ENCODE measurements around the gene LITAFD.
A peak's percentile ranks its signal among the peaks of the same experiment; 100 is the strongest.
"Not testable (repeated sequence)": the region's sequence is repeated elsewhere in the genome, so short reads cannot be mapped to it uniquely, and the experiment has no call there.

Gene LITAFD

DNA sequence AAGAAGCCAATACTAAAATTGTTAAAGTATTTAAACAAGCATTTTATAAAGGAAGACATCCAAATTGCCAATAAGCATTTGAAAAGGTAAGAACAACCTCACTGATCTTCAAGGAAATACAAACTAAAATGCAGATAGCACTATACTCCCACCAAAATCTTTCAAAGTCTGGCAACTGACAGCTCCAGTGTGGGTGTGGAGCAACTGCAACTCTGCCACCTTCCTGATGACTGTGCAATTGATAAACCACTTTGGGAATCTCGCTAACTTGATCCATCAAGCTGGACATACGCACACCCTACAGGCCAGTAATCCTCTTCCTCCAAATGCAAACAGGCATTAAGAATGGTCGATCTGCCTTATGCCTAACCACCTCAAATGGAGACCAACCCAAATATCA lies 31.9 kb downstream of the LITAFD start:
- H3K4me3 ChIP-seq (ENCODE audit: low read depth, low read length): no peak overlapping the region
- DNase-seq (ENCODE audit: low read depth): no peak

- DNase-seq (ENCODE audit: low read depth): no peak
- no peak overlapping the region for H3K4me3 ChIP-seq (ENCODE audit: low read depth, low read length)
These were observed 33.7 kb downstream of the LITAFD start for GRCh38 chr16:8915722-8916301.

GRCh38 chr16:8916541-8917225 lies 34.5 kb downstream of the LITAFD start:
- DNase-seq (ENCODE audit: low read depth): no peak
- no peak overlapping the region for H3K4me3 ChIP-seq (ENCODE audit: low read depth, low read length)

DNA sequence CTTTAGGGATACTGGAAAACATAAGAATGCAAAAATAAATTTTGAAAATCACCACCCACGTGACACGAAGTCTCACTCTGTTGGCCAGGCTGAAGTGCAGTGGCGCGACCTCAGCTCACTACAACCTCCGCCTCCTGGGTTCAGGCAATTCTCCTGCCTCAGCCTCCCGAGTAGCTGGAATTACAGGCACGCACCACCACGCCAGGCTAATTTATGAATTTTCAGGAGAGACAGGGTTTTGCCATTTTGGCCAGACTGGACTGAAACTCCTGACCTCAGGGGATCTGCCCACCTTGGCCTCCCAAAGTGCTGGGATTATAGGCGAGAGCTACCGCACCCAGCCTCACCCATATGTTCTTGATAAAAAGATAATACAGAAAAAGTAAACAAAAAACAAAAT lies 35.2 kb downstream of the LITAFD start:
- not testable (repeated sequence) for DNase-seq (ENCODE audit: low read depth); H3K4me3 ChIP-seq (ENCODE audit: low read depth, low read length)

- no peak for DNase-seq (ENCODE audit: low read depth)
- H3K4me3 ChIP-seq (ENCODE audit: low read depth, low read length): no peak overlapping the region
These were observed 37.2 kb downstream of the LITAFD start for GRCh38 chr16:8919089-8919933.

- DNase-seq (ENCODE audit: low read depth): no peak
- no peak overlapping the region for H3K4me3 ChIP-seq (ENCODE audit: low read depth, low read length)
These were observed 37.8 kb downstream of the LITAFD start for GRCh38 chr16:8919934-8920462.

GRCh38 chr16:8920645-8921346 lies 38.6 kb downstream of the LITAFD start:
- peak; percentile 28 for DNase-seq (ENCODE audit: low read depth)

DNA sequence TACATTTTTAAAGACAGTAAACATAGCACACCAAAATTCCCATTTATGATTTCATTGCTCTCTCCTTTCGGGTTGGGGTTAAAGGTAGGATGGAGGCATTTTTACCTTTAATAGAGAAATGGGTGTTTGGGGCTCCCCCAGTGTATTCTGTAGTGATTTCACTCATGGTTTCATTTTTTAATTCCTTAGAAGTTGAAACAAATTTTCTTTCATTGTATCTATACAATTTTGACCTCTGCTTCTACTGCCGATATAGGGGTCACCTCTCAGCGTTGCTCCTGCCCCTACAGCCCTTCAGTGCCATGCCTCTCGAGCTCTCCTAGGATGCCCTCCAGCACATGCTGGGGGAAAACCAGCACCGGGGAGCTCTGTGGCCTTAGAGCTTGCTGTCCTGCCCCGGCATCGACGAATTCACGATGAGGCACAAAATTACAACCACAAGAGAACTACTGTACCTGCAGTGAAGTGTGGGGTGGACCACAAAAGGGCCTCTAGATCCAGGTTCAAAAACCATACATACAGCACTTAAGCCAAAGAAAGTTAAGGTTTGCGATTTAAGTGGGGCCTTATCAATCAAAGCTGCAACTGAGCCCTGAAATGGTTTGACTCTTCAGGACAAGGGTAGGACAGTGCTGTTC lies 39.3 kb downstream of the LITAFD start:
- no peak overlapping the region for H3K4me3 ChIP-seq (ENCODE audit: low read depth, low read length)
- DNase-seq (ENCODE audit: low read depth): no peak

More at GRCh38 chr16:8920645-8921346, 38.6 kb downstream of the LITAFD start:
- no peak overlapping the region for H3K4me3 ChIP-seq (ENCODE audit: low read depth, low read length)

DNA sequence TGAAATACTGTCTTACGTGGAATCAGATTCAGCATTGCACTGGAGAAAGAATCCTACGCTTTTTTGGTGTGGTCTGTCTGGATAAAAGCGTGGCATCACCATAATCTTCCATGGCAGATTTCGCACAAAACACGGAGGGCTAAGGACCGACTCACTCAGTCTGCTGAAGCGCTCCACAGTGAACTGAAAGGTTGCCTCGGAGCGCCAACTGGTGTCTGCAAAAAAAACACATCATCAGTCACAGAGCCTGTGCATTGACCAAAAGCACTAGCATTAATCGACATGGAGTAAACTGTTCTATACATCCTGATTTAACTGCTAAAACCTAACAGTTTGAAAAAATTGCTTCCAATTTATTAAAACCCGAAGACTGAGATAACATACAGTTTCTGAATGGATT lies 41.0 kb downstream of the LITAFD start:
- no peak overlapping the region for H3K4me3 ChIP-seq (ENCODE audit: low read depth, low read length)
- DNase-seq (ENCODE audit: low read depth): no peak

GRCh38 chr16:8924214-8924613 lies 42.1 kb downstream of the LITAFD start:
- no peak for DNase-seq (ENCODE audit: low read depth)

DNA sequence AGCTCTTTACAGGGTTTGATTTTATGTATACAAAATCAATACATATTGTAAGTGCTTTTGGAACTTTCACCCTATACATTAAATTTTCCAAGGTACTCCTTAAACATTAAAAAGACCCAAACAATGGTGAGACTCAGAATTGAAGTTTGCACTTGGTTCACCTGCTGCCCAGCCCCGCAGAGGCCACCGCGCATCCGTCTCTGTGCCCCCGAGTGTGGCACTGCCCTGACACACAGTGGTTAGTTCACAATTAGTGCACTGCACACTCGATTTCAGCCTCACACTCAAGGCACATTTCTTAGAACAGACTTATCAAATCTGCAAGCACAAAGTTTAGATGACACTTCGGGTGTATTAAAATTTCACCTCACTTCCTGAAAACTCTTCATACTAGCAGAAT lies 43.3 kb downstream of the LITAFD start:
- no peak for DNase-seq (ENCODE audit: low read depth)

More at GRCh38 chr16:8924214-8924613, 42.1 kb downstream of the LITAFD start:
- no peak overlapping the region for H3K4me3 ChIP-seq (ENCODE audit: low read depth, low read length)

DNA sequence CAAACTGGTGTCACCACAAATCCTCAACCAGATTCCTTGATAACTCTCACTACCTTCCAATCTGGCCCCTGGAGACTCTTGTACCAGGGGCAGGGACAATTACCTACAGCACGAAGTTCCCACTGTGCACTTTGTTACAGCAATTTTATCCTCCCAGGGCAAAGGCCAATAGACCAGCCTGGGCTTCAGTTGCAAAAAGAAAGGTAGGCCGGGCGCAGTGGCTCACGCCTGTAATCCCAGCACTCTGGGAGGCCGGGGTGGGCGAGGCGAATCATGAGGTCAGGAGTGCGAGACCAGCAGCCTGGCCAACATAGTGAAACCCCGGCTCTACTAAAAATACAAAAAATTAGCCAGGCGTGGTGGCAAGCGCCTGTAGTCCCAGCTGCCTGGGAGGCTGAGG lies 44.7 kb downstream of the LITAFD start:
- no peak for DNase-seq (ENCODE audit: low read depth)

More for the DNA sequence above, 43.3 kb downstream of the LITAFD start:
- H3K4me3 ChIP-seq (ENCODE audit: low read depth, low read length): no peak overlapping the region

GRCh38 chr16:8928467-8928957 lies 46.4 kb downstream of the LITAFD start:
- peak; percentile 48 for DNase-seq (ENCODE audit: low read depth)
- no peak overlapping the region for H3K4me3 ChIP-seq (ENCODE audit: low read depth, low read length)

More for the DNA sequence above, 44.7 kb downstream of the LITAFD start:
- H3K4me3 ChIP-seq (ENCODE audit: low read depth, low read length): no peak overlapping the region

DNA sequence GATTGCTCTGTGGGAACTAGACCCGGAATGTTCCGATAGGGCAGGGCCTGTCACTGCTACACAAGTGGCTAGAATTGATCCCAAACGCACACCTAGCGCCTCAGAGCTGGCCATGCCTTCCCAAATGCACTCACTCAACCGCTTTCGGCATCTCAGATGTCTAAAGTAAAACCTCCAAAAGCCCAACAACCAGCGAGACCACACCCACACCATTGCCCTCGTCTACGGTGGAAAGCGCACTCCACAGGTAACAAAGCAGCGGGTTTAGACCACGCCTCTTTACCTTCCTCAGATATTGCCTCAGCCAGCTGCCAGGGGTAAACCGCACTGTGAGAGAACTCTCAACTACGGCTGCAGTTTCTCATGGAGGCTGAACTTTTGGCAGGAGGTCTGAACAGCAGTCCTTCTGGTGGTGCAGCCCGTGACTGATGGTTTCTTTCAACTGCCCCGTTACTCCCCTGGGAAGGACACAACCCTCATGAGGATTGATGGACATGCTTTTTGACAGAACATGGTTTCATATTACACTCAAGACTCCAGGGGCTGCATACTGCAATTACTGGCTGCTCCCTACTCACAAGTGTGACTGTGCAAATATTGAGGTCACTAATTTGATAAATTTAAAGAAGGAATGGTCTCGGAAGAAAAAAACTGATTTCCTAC lies 47.1 kb downstream of the LITAFD start:
- DNase-seq (ENCODE audit: low read depth): no peak
- H3K4me3 ChIP-seq (ENCODE audit: low read depth, low read length): no peak overlapping the region

- DNase-seq (ENCODE audit: low read depth): no peak
These were observed 49.7 kb downstream of the LITAFD start for GRCh38 chr16:8931859-8932258.

DNA sequence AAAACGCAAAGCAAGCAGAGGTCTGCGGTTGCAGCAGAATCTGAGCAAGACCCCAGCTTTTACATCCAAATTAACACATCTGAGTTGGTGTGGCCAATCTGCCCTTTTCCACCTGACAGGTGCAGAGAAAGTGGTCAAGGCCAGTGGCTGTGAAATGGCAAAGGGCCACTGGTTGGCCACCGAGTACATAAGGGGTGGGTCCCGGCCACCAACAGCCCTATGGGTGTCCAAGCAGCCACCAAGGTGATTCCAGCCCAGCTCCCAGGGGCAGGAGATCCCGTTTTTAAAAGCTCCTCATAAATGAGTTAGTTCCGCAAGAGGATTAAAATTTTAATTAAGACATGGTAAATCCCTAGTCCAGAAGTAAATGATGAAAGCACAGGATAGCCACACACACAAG lies 52.5 kb downstream of the LITAFD start:
- H3K4me3 ChIP-seq (ENCODE audit: low read depth, low read length): no peak overlapping the region
- DNase-seq (ENCODE audit: low read depth): no peak

More at GRCh38 chr16:8931859-8932258, 49.7 kb downstream of the LITAFD start:
- H3K4me3 ChIP-seq (ENCODE audit: low read depth, low read length): no peak overlapping the region

All from skeletal muscle cell (primary cell).